Spinal cord (tissue), 10 donors: ENCODE data around the gene RGPD4. TPM values are rescaled to one million over a fixed set of nuclear protein-coding genes. Genes with fewer than 3 reads are reported as not detected.
"Not testable (repeated sequence)": the region's sequence is repeated elsewhere in the genome, so short reads cannot be mapped to it uniquely, and the experiment has no call there.

Experiments used
- DNase-seq, 6 donors: peaks; one replicate each; pipeline versions ENCODE4 v3.0.0 to v3.0.0-alpha.2; 2013 to 2015; ENCODE audit warnings: low spot score in 6 of 6, low read depth in 4 of 6
- H3K27ac ChIP-seq: one replicate; pipeline ENCODE4 v1.5.1; 2013; ENCODE audit warnings: low read depth, low read length, control low read depth
- H3K27me3 ChIP-seq: one replicate; pipeline ENCODE4 v1.6.1; 2013; ENCODE audit warnings: low read length; ENCODE audit not compliant: control insufficient read depth, insufficient read depth
- H3K36me3 ChIP-seq: one replicate; pipeline ENCODE4 v1.6.1; 2013; ENCODE audit warnings: low read length; ENCODE audit not compliant: control insufficient read depth, insufficient read depth
- H3K4me1 ChIP-seq: one replicate; pipeline ENCODE4 v1.6.1; 2013; ENCODE audit warnings: low read length; ENCODE audit not compliant: control insufficient read depth, insufficient read depth
- H3K4me3 ChIP-seq: one replicate; pipeline ENCODE4 v1.5.1; 2013; ENCODE audit warnings: low read depth, low read length, control low read depth
- H3K9me3 ChIP-seq: one replicate; pipeline ENCODE4 v1.6.1; 2013; ENCODE audit warnings: low read length; ENCODE audit not compliant: control insufficient read depth, insufficient read depth
- WGBS: methylation state at CpG from one replicate; pipeline ENCODE4 v1.1.5; 2013; ENCODE audit warnings: missing lambda C conversion rate; ENCODE audit not compliant: insufficient coverage; 5-methylcytosine and 5-hydroxymethylcytosine counted together
- polyA plus RNA-seq, 2 donors: library from polyadenylated mRNA; unstranded; fragments of 120-200 nt; gene quantifications; one replicate each; pipeline ENCODE4 v1.2.1, GENCODE V29; 2013; ENCODE audit not compliant: insufficient read length in 2 of 2
- total RNA-seq, 2 donors: library from RNA; depleted of rRNA in 1 of 2; stranded (reverse); fragments of 120-200 nt in 1 of 2; fragments of >200 nt in 1 of 2; gene quantifications; one replicate each; pipeline versions ENCODE4 v1.2.3 to v1.2.4, GENCODE V29; 2013 to 2014
- donor health status: healthy.

The RGPD4 gene
- total and polyA plus RNA-seq, 4 donors: 0.10 to 0.14 TPM; not detected in 2

DNA sequence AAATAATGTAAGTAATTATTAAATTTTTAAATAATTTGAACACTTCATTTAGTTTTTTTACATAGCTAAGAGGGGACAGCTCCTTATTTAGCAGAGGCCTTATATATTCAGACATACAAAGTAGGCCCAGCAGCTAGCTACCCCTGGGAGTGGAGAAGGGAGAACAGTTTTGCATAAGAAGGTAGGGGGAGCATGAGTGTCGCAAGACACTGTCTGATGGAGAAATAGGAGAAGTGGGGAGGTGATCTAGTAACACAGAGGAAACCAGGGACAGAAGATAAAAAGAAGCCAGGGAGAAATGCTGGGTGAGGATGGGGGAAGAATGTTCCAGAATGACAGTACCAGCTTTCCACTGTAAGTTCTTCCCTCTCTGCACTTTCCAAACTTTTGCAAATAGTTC, 16.0 kb upstream of the RGPD4 start:
- H3K27me3 ChIP-seq: no peaks in the 10 kb centered on the region
- no peaks in the 10 kb centered on the region for H3K36me3 ChIP-seq
- 73% methylated on average over 1 of the region's 1 CpG for WGBS
- no peaks in the 10 kb centered on the region for H3K9me3 ChIP-seq
- no peak overlapping the region for H3K4me3 ChIP-seq
- DNase-seq: no peak
- H3K27ac ChIP-seq: no peak overlapping the region
- H3K4me1 ChIP-seq: peaks cover 6% of the 10 kb centered on the region

DNA sequence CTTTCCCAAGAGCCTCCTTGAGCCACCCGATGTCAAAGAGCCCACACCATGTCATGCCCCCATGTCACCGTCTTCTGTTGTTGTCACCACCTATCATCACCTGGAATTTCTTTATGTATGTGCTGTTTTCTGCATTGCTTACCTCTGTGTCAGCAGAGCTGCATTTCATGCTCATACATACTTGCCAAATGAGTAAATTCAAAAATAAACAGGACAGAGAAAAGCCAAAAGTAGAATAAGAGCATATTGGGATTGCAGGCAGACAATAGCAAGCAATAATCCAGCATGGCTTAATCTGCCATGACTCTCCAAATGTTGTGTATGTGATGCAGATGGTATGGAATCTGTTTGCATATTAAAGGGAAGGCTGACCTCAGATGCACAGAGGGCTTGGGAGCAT, 15.3 kb upstream of the RGPD4 start:
- Histone ChIP-seq H3K9me3 (no peaks in the 10 kb centered on the region), H3K4me3 (no peak overlapping the region), H3K27me3 (no peaks in the 10 kb centered on the region), H3K27ac (no peak overlapping the region), H3K4me1 (peaks cover 6% of the 10 kb centered on the region), H3K36me3 (no peaks in the 10 kb centered on the region)
- no CpG with 5 or more reads among the region's 2 CpGs for WGBS
- DNase-seq: peak in 1 of 6 donors; percentile 49

DNA sequence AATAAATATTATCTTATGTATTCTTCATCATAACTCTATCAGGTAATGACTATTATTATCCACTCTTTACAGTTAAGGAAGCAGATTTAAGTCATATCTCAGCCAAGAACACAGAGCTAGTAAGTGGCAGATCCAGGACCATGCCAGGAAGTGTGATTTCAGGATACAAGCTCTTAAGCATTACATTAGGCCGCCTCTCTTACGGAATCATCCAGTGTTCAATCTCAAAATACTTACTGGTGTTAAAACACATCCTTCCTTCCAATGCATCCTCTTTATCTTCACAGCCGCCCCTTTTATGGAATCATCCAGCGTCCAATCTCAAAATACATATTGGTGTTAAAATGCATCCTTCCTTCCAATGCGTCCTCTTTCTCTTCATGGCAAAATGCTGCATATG, 14.7 kb upstream of the RGPD4 start:
- no peak overlapping the region for H3K27ac ChIP-seq
- no peak overlapping the region for H3K4me3 ChIP-seq
- H3K36me3 ChIP-seq: no peaks in the 10 kb centered on the region
- no peaks in the 10 kb centered on the region for H3K9me3 ChIP-seq
- DNase-seq: peak in 1 of 6 donors; percentile 68
- no peaks in the 10 kb centered on the region for H3K27me3 ChIP-seq
- 94% methylated on average over 3 of the region's 5 CpGs for WGBS
- H3K4me1 ChIP-seq: peaks cover 6% of the 10 kb centered on the region

DNA sequence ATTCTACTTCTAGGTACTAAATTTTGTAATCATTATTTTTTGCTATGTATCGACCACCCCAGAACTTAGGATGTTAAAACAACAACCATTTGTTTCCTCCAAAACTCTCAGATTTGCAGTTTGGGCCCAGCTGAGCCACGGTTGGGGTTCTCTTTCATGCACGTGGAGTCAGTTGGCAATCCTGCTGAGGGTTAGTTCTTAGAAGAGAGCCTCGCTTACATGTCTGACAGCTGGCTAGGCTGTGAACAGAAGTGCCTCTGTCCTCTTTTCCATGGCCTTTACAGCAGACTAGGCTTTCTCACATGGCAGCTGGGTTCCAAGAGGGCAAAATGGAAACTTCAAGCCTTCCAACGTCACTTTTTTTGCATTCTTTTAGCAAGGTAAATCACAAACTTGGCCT, 9.3 kb upstream of the RGPD4 start:
- Histone ChIP-seq H3K4me1 (no peaks in the 10 kb centered on the region), H3K36me3 (no peaks in the 10 kb centered on the region), H3K4me3 (no peak overlapping the region), H3K27ac (no peak overlapping the region), H3K9me3 (no peaks in the 10 kb centered on the region), H3K27me3 (no peaks in the 10 kb centered on the region)
- DNase-seq: peak in 1 of 6 donors; percentile 35
- 45% methylated on average over 3 of the region's 5 CpGs for WGBS

DNA sequence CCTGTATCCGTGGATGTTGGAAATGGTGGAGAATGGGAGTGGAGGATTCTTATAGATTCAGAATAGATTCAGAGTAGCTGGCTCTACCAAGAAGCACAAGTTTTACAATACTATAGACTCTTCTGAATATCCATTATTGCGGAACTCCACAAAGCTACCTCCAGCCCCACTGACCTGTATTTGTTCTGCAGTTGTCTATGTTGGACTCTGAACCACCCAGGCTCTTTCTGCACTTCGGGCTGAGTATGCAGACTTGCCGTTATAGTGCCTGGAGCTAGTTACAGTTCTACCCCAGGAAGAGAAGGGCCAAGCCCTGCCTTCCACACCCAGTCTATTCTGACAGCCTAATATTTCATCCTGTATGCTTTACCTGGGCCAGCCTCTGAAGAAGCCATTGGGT, 4.4 kb upstream of the RGPD4 start:
- Histone ChIP-seq H3K9me3 (no peaks in the 10 kb centered on the region), H3K27ac (no peak overlapping the region), H3K36me3 (no peaks in the 10 kb centered on the region), H3K27me3 (no peaks in the 10 kb centered on the region), H3K4me1 (no peaks in the 10 kb centered on the region), H3K4me3 (no peak overlapping the region)
- DNase-seq: no peak
- 92% methylated on average over 3 of the region's 4 CpGs for WGBS

DNA sequence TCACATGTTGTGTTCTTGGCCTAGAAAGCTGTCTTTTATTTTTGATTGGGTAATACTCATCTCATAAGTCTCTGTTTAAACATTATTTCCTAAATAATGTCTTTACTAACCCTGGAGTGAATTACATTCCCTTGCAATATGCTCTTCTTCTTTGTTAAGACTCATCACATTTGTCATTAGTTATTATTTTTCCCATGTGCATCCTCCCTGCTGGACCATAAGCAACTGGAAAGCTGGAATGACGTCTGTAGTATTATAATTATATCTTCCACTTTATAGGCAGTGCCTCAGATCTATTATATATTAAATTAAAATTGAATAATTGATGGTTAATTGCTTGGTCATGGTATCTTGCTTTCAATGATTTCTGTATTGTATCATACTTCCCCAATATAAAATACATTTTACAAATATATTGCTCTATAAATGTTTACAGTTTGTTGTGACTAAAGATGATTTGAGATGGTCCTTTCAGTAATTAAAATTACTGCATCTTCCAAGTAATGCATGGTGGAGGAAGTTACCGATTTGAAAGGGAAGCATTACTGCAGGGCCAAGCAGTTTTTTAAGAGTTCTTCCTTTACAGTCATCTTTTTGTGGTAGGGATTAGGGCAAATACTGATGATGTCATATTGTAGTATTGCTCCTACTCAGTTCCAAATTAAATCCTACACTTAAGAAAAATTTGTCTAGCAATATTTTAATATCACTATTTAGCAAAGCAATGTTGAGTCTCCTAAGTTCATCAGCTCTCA, 2.1 kb upstream of the RGPD4 start:
- Histone ChIP-seq H3K9me3 (no peaks in the 10 kb centered on the region), H3K4me1 (no peaks in the 10 kb centered on the region), H3K27ac (no peak overlapping the region), H3K4me3 (no peak overlapping the region), H3K36me3 (no peaks in the 10 kb centered on the region), H3K27me3 (no peaks in the 10 kb centered on the region)
- WGBS: no CpG with 5 or more reads among the region's 2 CpGs
- DNase-seq: peak in 1 of 6 donors; percentile 76

DNA sequence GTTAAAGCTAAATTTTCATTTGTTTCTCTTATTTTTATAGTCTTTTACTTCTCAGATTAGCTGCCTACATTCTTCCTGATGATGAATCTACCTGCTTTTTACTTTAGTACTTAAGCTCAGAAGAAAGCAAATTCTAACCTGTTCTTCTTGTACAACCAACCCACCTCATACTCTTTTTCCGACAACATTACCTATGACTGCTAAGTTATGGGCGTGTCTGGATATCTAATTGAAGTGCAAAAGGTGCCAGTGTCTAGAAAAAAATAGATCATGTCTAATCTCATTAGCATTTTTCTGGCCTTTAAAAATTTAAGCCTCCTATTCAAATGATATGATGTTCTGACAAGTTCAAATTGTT, 1.5 kb upstream of the RGPD4 start:
- H3K27ac ChIP-seq: no peak overlapping the region
- WGBS: no CpG with 5 or more reads among the region's 2 CpGs
- DNase-seq: no peak
- no peaks in the 10 kb centered on the region for H3K27me3 ChIP-seq
- no peaks in the 10 kb centered on the region for H3K4me1 ChIP-seq
- no peaks in the 10 kb centered on the region for H3K9me3 ChIP-seq
- H3K4me3 ChIP-seq: no peak overlapping the region
- H3K36me3 ChIP-seq: no peaks in the 10 kb centered on the region

DNA sequence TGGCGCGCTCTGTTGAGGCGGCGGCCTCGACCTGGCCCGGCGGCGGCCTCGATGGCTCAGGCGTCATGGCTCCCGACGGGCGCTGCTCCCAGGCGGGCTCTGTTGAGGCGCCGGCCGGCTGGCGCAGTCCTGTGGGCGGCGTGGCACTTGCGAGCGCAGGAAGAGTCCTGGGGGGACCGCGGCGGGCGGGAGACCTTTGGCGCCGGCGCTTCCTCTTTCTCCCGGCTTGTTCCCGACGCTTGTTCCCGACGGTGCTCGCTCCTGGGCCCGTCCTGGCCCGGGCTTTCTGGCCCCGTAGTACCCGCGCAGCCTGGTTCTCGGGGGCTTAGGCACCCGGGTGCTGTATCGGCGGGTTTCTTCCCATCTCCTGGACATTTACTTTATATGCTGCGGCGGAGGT, 2.8 kb downstream of the RGPD4 start:
- H3K9me3 ChIP-seq, H3K4me3 ChIP-seq, H3K4me1 ChIP-seq, DNase-seq, H3K27me3 ChIP-seq, H3K27ac ChIP-seq, H3K36me3 ChIP-seq: not testable (repeated sequence)
- 98% methylated on average over 19 of the region's 46 CpGs for WGBS

DNA sequence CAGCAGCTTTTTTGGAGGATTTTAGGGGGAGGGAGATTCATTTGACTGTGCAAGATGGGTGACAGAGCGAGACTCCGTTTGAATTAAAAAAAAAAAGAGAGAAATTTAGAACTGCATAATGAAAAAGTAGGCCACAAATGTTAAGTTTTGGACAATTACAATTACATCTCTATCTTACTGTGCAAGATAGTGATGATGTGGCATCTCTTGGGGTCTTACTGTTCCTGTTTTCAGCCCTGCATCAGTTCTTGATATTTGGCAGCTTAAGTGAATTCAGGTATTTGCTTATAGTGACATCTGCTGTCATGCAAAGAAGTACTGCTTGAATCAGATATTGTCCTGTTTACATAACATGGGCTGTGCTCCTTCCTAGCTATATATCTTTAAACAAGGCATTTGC, 6.5 kb downstream of the RGPD4 start:
- WGBS: no CpG with 5 or more reads among the region's 2 CpGs
- H3K9me3 ChIP-seq, DNase-seq, H3K4me3 ChIP-seq, H3K27me3 ChIP-seq, H3K4me1 ChIP-seq, H3K27ac ChIP-seq, H3K36me3 ChIP-seq: not testable (repeated sequence)

DNA sequence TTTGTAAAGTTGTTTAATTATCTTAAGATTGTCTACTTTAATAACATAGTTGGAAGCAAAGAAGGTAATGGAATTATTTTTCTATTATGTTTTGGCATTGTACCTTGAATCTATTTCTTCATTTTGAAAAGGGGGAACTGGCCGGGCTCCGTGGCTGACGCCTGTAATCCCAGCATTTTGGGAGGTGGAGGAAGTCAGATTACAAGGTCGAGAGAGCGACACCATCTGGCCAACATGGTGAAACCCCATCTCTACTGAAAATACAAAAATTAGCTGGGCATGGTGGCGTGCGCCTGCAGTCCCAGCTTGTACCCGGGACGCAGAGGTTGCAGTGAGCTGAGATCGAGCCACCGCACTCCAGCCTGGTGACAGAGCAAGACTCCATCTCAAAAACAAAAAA, 6.9 kb downstream of the RGPD4 start:
- not testable (repeated sequence) for H3K36me3 ChIP-seq, H3K9me3 ChIP-seq, H3K4me1 ChIP-seq, H3K4me3 ChIP-seq, DNase-seq, H3K27ac ChIP-seq, H3K27me3 ChIP-seq
- no CpG with 5 or more reads among the region's 11 CpGs for WGBS
